ENCODE results near the gene LCMT2.

Gene LCMT2

GRCh38 chr15:43347114-43347513, 16.7 kb upstream of the LCMT2 start:
- H3K27me3 ChIP-seq (ENCODE audit: control insufficient read depth, insufficient read depth, low read length, poor library complexity, severe bottlenecking) = no peaks in the 10 kb centered on the region
- H3K9me3 ChIP-seq (ENCODE audit: control insufficient read depth, low read length) = no peaks in the 10 kb centered on the region
- 90 to 92% methylated on average over 2 of the region's 3 CpGs for WGBS, 2 experiments
- H3K36me3 ChIP-seq (ENCODE audit: control insufficient read depth, insufficient read depth, low read length) = peaks cover 21% of the 10 kb centered on the region
- no peak overlapping the region for H3K27ac ChIP-seq (ENCODE audit: insufficient read depth, low read depth, low read length, poor library complexity, severe bottlenecking)
- no peaks in the 10 kb centered on the region for H3K4me1 ChIP-seq (ENCODE audit: control insufficient read depth, insufficient read depth, low read length)
- no peak overlapping the region for H3K4me3 ChIP-seq (ENCODE audit: insufficient read depth, low read depth, low read length)

GRCh38 chr15:43346305-43346704, 15.9 kb upstream of the LCMT2 start:
- Histone ChIP-seq H3K27ac (ENCODE audit: insufficient read depth, low read depth, low read length, poor library complexity, severe bottlenecking) (no peak overlapping the region), H3K4me1 (ENCODE audit: control insufficient read depth, insufficient read depth, low read length) (no peaks in the 10 kb centered on the region)
- WGBS, 2 experiments = 94% methylated on average over 2 of the region's 2 CpGs

DNA sequence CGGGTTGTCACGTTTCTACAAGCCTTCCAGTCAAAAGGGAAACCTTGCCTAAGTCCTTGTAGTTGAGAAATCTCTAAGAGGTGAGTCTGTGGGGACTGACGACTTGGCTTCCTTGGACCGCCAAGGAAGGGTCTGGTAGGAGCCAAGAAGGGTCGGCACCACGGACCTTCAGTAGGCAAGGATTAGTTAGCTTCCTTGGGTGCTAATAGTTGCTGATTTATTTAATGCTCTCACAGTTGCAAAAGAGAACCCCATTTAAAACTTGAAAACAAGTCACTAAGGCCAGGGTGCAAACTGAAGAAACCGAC, 361 bp upstream of the LCMT2 start:
- Histone ChIP-seq H3K9me3 (ENCODE audit: control insufficient read depth, low read length) (no peaks in the 10 kb centered on the region), H3K36me3 (ENCODE audit: control insufficient read depth, insufficient read depth, low read length) (no peaks in the 10 kb centered on the region), H3K27me3 (ENCODE audit: control insufficient read depth, insufficient read depth, low read length, poor library complexity, severe bottlenecking) (no peaks in the 10 kb centered on the region), H3K4me3 (ENCODE audit: insufficient read depth, low read depth, low read length) (peak overlapping the region; percentile 89), H3K27ac (ENCODE audit: insufficient read depth, low read depth, low read length, poor library complexity, severe bottlenecking) (no peak overlapping the region), H3K4me1 (ENCODE audit: control insufficient read depth, insufficient read depth, low read length) (peaks cover 4% of the 10 kb centered on the region)
- WGBS, 2 experiments = 7% methylated on average over 7 of the region's 7 CpGs

More at GRCh38 chr15:43346305-43346704, 15.9 kb upstream of the LCMT2 start:
- Histone ChIP-seq H3K9me3 (ENCODE audit: control insufficient read depth, low read length) (no peaks in the 10 kb centered on the region), H3K36me3 (ENCODE audit: control insufficient read depth, insufficient read depth, low read length) (peaks cover 17% of the 10 kb centered on the region), H3K4me3 (ENCODE audit: insufficient read depth, low read depth, low read length) (no peak overlapping the region), H3K27me3 (ENCODE audit: control insufficient read depth, insufficient read depth, low read length, poor library complexity, severe bottlenecking) (no peaks in the 10 kb centered on the region)

- H3K4me1 ChIP-seq (ENCODE audit: control insufficient read depth, insufficient read depth, low read length) = peaks cover 4% of the 10 kb centered on the region
- H3K9me3 ChIP-seq (ENCODE audit: control insufficient read depth, low read length) = no peaks in the 10 kb centered on the region
- H3K4me3 ChIP-seq (ENCODE audit: insufficient read depth, low read depth, low read length) = peak overlapping the region; percentile 89
- H3K27ac ChIP-seq (ENCODE audit: insufficient read depth, low read depth, low read length, poor library complexity, severe bottlenecking) = peak overlapping the region; percentile 91
- no peaks in the 10 kb centered on the region for H3K27me3 ChIP-seq (ENCODE audit: control insufficient read depth, insufficient read depth, low read length, poor library complexity, severe bottlenecking)
- H3K36me3 ChIP-seq (ENCODE audit: control insufficient read depth, insufficient read depth, low read length) = no peaks in the 10 kb centered on the region
- whole genome bisulfite sequencing, 2 experiments = 19 to 20% methylated on average over 38 of the region's 38 CpGs
Observed at GRCh38 chr15:43329217-43329959, 985 bp downstream of the LCMT2 start.

GRCh38 chr15:43325039-43325684, 5.2 kb downstream of the LCMT2 start:
- no peaks in the 10 kb centered on the region for H3K9me3 ChIP-seq (ENCODE audit: control insufficient read depth, low read length)
- 84 to 87% methylated on average over 6 of the region's 6 CpGs for WGBS, 2 experiments
- H3K4me1 ChIP-seq (ENCODE audit: control insufficient read depth, insufficient read depth, low read length) = no peaks in the 10 kb centered on the region
- H3K4me3 ChIP-seq (ENCODE audit: insufficient read depth, low read depth, low read length) = no peak overlapping the region
- no peaks in the 10 kb centered on the region for H3K36me3 ChIP-seq (ENCODE audit: control insufficient read depth, insufficient read depth, low read length)
- H3K27ac ChIP-seq (ENCODE audit: insufficient read depth, low read depth, low read length, poor library complexity, severe bottlenecking) = no peak overlapping the region
- H3K27me3 ChIP-seq (ENCODE audit: control insufficient read depth, insufficient read depth, low read length, poor library complexity, severe bottlenecking) = peaks cover 4% of the 10 kb centered on the region

DNA sequence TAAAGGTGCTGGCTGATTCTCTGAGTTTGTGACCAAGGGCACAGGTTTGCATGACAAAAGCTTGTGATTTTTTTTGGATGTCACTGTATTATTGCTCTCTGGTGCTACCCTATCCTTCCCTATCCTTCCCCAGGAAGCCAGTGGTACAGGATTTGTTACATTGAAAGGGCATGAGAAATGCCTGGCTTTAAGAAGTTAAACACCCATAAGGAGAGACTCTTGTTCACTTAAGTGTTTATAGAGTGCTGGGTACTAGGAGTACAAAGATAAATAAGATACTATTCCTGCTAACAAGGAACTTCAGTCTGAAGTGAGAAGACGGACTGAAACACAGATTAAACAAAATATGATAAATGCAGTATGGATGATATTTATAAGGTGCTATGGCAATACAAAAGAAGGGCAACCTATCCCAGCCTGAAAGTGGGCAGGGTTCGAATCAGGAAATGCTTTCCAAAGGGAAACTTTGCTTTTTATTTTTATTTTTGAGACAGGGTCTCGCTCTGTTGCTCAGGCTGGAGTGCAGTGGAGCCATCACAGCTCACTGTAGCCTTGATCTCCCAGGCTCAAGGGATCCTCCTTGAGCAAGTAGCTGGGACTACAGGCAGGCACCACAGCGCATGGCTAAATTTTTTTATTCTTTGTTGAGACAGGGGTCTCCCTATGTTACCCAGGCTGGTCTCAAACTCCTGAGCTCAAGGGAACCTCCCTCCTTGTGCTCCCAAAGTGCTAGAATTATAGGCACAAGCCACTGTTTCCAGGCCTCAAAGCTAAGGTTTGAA, 11.2 kb downstream of the LCMT2 start:
- H3K36me3 ChIP-seq (ENCODE audit: control insufficient read depth, insufficient read depth, low read length) = no peaks in the 10 kb centered on the region
- no peaks in the 10 kb centered on the region for H3K4me1 ChIP-seq (ENCODE audit: control insufficient read depth, insufficient read depth, low read length)
- no peaks in the 10 kb centered on the region for H3K9me3 ChIP-seq (ENCODE audit: control insufficient read depth, low read length)
- peaks cover 4% of the 10 kb centered on the region for H3K27me3 ChIP-seq (ENCODE audit: control insufficient read depth, insufficient read depth, low read length, poor library complexity, severe bottlenecking)
- H3K4me3 ChIP-seq (ENCODE audit: insufficient read depth, low read depth, low read length) = no peak overlapping the region
- H3K27ac ChIP-seq (ENCODE audit: insufficient read depth, low read depth, low read length, poor library complexity, severe bottlenecking) = no peak overlapping the region
- WGBS, 2 experiments = 84% methylated on average over 4 of the region's 4 CpGs

GRCh38 chr15:43317566-43318184, 12.7 kb downstream of the LCMT2 start:
- H3K4me1 ChIP-seq (ENCODE audit: control insufficient read depth, insufficient read depth, low read length) = no peaks in the 10 kb centered on the region
- no peaks in the 10 kb centered on the region for H3K36me3 ChIP-seq (ENCODE audit: control insufficient read depth, insufficient read depth, low read length)
- no peak overlapping the region for H3K27ac ChIP-seq (ENCODE audit: insufficient read depth, low read depth, low read length, poor library complexity, severe bottlenecking)
- H3K4me3 ChIP-seq (ENCODE audit: insufficient read depth, low read depth, low read length) = no peak overlapping the region
- no peaks in the 10 kb centered on the region for H3K9me3 ChIP-seq (ENCODE audit: control insufficient read depth, low read length)
- H3K27me3 ChIP-seq (ENCODE audit: control insufficient read depth, insufficient read depth, low read length, poor library complexity, severe bottlenecking) = peaks cover 4% of the 10 kb centered on the region
- WGBS, 2 experiments = 88 to 91% methylated on average over 8 of the region's 8 CpGs

DNA sequence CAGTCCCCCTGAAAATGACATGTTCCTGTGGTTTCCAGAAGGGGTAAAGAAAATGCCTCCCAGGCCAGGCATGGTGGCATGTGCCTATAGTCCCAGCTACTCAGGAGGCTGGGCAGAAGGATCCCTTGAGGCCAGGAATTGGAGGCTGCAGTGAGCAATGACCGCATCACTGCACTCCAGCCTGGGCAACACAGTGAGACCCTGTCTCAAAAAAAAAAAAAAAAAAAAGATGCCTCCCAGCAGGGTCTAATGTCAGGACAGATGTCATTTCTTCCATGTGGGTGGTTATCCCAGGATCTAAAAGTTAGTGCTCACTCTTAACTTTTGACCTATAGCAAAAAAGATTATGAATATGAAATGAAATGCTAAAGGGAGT, 13.4 kb downstream of the LCMT2 start:
- Histone ChIP-seq H3K36me3 (ENCODE audit: control insufficient read depth, insufficient read depth, low read length) (no peaks in the 10 kb centered on the region), H3K9me3 (ENCODE audit: control insufficient read depth, low read length) (no peaks in the 10 kb centered on the region), H3K27me3 (ENCODE audit: control insufficient read depth, insufficient read depth, low read length, poor library complexity, severe bottlenecking) (peaks cover 4% of the 10 kb centered on the region), H3K4me1 (ENCODE audit: control insufficient read depth, insufficient read depth, low read length) (no peaks in the 10 kb centered on the region), H3K27ac (ENCODE audit: insufficient read depth, low read depth, low read length, poor library complexity, severe bottlenecking) (no peak overlapping the region), H3K4me3 (ENCODE audit: insufficient read depth, low read depth, low read length) (no peak overlapping the region)
- WGBS, 2 experiments = 100% methylated on average over 1 of the region's 1 CpG

GRCh38 chr15:43316016-43316970, 14.1 kb downstream of the LCMT2 start:
- H3K36me3 ChIP-seq (ENCODE audit: control insufficient read depth, insufficient read depth, low read length) = no peaks in the 10 kb centered on the region
- H3K27ac ChIP-seq (ENCODE audit: insufficient read depth, low read depth, low read length, poor library complexity, severe bottlenecking) = no peak overlapping the region
- H3K27me3 ChIP-seq (ENCODE audit: control insufficient read depth, insufficient read depth, low read length, poor library complexity, severe bottlenecking) = no peaks in the 10 kb centered on the region
- 93 to 94% methylated on average over 6 of the region's 6 CpGs for WGBS, 2 experiments
- no peaks in the 10 kb centered on the region for H3K4me1 ChIP-seq (ENCODE audit: control insufficient read depth, insufficient read depth, low read length)
- H3K9me3 ChIP-seq (ENCODE audit: control insufficient read depth, low read length) = no peaks in the 10 kb centered on the region
- H3K4me3 ChIP-seq (ENCODE audit: insufficient read depth, low read depth, low read length) = no peak overlapping the region
